GM21723 (cell line): ENCODE data around the gene HRH1.

Experiments used
- ATAC-seq: cut with Tn5 transposase; IDR thresholded peaks from one replicate; pipeline ENCODE4 v1.9.1; 2021; ENCODE audit warnings: mild to moderate bottlenecking, moderate library complexity; ENCODE audit not compliant: unreplicated experiment

Gene HRH1

DNA sequence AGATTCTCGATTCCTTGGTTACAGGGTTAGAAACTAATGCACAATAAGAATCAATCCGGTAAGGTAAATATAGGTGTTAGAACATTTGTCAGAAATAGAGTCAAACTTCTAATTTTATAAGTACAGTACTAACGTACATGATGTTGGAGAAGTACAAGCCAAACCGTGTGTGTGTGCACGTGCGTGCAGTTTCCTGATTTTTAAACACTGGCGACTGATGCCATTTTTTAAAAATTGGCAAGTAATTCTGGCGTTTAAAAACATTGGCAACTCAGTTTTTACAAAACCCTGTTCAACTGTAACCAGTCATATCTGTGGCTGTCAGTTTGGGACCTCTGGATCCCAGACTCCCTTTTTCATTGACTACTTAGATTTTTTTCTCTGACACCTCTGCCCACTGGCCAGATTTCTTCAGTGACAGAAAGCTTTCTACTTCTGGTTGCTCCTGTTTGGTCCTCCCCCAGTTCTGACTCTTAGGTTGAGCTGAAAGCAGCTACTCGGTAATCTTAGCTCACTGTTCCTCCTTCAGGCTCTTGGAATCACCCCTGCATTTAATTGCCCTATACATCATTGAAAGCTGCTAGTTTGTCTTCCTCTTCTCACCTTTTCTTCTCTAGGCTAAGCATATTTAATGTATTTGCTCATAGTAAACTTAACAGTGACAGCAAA, 118.7 kb downstream of the HRH1 start:
- ATAC-seq = no peak

DNA sequence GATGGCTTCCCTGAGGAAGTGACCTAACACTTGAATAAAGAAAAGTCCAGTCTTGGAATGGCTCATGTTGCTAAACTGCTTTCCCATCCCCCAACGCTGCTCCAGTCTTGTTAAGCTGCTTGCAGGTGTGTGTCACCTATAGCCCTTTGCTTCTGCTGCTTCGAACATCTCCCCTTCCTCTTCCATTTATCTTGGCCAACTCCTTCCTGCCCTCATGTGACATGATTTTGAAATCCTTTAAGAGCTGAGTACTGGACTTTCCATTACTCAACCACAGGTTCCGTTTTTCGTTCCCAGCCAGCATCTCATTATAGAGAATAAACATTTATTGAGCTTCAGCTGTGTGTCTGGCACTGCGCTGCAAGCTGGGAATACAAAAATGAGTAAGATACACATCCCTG, 119.6 kb downstream of the HRH1 start:
- no peak for ATAC-seq

GRCh38 chr3:11274566-11275142, 120.4 kb downstream of the HRH1 start:
- ATAC-seq = no peak

DNA sequence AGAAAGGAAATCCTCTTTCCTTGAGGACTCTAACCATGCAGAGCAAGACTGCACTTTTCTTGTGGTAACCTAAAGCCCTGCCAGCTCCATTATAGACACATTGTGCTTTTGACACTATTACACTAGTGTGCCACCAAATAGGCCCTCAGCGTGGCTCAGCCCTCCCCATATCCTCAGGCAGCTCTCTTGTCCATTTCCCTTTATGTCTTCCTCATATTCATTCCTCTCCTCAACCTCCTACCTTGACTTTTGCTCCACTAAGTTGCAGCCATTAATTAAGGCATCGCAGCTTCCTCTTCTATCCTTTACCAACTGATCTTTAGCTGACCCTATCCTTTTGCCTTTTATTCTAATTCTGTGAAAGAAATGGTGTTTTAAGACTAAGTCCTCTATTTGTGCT, 121.6 kb downstream of the HRH1 start:
- no peak for ATAC-seq

DNA sequence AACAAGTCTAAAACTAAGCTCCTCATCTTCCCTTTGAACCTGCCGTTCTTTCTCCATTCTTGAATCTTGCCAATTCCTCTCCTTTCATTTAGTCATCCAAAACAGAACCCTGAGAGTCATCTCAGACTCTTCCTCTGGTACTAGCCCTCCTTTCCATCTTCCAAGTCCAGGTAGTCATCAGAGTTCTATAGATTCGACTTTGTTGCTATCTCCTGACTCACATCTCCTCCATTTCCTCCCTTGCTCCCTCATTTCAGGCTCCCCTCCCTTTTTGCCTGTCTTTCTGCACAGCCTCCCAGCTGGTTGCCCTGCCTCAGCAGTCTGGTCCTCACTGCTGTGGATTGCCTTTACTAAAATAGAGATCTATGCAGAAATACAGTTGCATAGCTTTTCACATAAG, 122.6 kb downstream of the HRH1 start:
- no peak for ATAC-seq

- no peak for ATAC-seq
Observed at GRCh38 chr3:11282250-11283138, 128.2 kb downstream of the HRH1 start.

DNA sequence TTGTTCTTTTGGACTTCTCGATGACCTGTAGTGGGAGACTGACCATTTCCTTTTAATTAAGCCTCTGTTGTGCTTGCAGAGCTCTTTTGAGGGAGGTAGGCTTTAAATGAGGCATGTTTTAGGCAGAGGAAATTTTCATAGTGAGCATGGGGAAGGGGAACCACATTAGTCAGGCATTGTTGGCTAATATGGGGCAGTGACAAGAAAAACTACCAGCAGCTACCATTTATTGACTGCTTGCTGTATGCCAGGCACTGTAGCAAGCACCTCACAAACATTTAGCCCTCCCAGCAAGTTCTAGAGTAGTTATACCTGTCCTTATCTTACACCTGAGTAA, 128.8 kb downstream of the HRH1 start:
- ATAC-seq = no peak

- ATAC-seq = no peak
Observed at GRCh38 chr3:11284011-11284410, 129.7 kb downstream of the HRH1 start.

DNA sequence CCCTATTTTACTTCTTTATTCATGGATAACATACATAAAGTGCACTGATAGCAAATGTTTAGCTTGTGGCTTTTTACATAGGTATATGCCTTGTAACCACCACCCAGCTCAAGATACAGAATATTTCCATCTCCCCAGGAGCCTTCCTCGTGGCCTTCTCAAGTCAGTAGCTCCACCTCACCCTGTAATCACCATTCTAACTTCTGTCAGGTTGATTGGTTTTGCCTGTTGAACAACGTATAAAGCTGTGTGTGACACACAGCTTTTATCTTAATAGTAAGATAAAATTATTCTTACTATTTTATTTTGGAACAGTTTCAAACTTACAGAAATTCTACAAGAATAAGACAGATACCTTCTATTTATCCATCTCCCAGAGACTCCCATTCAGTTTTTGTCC, 131.2 kb downstream of the HRH1 start:
- ATAC-seq = no peak

GRCh38 chr3:11287404-11287803, 133.1 kb downstream of the HRH1 start:
- ATAC-seq = no peak

GRCh38 chr3:11288021-11288491, 133.8 kb downstream of the HRH1 start:
- ATAC-seq = no peak

GRCh38 chr3:11288786-11289637, 134.7 kb downstream of the HRH1 start:
- peak; percentile 69 for ATAC-seq

- ATAC-seq = no peak
Observed at GRCh38 chr3:11289864-11290263, 135.6 kb downstream of the HRH1 start.

DNA sequence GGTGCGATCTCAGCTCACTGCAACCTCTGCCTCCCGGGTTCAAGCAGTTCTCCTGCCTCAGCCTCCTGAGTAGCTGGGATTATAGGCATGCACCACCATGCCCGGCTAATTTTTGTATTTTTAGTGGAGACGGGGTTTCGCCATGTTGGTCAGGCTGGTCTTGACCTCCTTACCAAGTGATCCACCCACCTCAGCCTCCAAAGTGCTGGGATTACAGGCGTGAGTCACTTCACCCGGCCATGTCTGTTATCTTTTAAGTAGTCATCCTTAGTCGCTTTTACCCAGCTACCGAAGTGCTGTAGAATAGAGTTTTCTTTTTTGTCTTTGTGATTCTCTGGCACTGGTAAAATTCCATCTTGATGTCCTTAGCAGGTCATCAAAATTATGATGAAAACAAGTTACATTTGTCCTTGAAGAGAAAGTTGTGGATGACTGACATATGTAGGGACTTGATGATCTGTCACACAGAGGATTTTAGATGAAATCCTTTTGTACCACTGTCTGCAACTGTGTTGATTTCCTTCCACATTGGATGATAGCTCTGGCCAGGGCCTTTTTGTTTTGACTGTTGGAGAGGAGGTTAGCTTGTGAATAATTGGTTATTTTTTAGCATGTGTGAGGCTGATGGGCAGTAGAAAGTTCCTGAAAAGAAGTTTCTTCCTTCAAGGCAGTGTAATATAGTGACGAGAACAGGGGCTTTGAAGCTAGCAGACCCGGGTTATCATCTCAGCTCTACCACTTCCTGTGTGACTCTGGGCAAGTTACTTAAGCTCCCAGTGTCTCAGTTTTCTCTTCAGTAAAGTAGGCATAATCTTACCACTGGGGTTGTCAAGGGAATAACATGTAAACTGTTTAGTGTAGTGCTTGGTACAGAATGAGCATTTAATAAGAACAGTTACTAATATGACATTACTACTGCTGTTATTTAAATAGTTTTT, 136.7 kb downstream of the HRH1 start:
- peak; percentile 46 for ATAC-seq

DNA sequence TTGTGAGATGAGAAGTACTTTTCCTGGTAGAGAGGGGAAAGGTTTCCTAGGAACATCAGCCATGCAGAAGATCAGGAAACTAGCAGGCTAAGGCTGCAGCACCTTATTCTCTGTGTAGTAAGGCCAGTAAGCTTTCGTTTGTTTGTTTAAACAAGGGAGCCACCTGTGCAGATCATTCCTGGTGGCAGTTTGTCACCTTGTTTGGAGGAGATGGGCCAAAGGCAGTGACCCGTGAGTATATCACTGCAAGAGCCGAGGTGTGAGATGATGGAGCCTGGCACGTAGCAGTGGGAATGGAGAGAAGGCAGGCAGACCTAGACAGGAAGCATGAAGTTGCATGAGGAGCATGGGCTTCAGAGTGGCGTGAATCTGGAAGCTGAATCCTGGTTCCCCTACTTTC, 137.5 kb downstream of the HRH1 start:
- ATAC-seq = no peak

DNA sequence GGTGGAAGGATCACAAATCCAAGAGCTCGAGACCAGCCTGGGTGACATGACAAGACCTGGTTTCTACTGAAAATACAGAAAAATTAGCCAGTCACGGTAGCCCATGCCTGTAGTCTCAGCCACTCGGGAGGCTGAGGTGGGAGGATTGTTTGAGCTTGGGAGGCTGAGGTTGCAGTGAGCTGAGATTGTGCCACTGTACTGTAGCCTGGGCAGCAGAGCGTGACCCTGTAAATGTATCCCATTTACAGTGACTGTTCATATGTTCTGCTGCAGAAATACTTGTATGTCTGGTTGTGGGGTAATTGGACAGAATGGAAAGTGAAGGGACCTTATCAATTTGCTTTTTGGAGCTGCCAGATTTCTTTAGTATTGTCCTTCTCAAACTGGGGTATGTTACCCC, 142.8 kb downstream of the HRH1 start:
- ATAC-seq = no peak

DNA sequence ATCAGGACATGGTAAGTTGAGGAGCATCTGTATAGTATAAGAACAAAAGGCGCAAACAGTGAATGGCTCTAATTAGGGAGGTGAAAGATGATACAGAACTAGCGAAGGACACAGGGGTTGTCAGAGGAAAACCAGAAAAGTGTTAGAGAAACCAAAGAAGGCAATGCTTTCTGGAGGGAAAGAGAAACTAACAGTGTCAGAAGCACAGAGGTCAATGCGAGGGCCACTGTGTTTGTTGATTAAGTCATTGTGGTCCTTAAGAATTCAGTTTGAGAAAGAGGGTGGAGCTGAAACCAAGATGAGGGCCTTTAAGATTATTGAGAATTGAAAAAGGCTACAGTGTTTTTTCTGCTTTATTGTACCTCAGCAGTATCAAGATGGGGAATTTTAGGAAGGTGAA, 146.7 kb downstream of the HRH1 start:
- ATAC-seq = peak; percentile 92

DNA sequence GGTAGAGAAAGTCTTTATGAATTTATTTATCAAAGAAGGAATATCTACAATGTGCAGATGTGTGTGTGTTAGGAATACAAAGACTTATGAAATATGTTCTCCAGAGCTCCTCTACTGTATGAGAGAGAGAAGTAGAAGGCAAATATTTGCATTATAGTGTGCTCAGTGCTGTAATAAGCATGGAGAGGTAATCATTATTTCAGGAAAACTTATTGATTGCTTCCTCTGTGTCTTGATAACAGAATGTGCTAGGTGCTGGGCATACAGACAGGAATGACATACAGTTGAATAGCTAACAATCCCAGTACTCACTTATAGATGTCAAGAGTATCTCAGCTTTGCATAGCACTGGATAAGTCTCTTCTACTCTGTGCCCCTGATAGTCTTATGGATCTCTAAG, 148.2 kb downstream of the HRH1 start:
- ATAC-seq = no peak

DNA sequence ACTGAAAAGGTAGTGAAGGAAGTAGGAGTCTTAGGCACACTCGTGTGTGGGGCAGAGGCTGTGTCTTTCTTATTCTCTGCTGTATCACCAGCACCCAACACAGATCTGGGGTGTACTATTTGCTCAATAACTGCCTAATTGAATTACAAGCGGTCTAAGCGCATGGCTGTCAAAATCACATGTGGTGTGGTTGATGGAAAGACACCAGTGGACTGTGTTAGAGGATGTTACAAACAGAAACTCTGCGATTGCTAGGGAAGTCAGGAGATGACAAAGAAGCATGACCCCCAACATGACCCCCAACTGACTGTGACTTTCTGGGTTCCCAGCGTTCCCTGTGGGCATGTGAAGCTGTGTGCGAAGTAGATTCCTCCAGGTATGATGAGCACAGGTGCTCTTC, 149.9 kb downstream of the HRH1 start:
- ATAC-seq = no peak

- ATAC-seq = no peak
Observed at GRCh38 chr3:11305509-11305908, 151.2 kb downstream of the HRH1 start.
